ENCODE data around the gene PGGT1B. TPM values are rescaled to one million over a fixed set of nuclear protein-coding genes. Genes with fewer than 3 reads are reported as not detected.
A peak's percentile ranks its signal among the peaks of the same experiment; 100 is the strongest.

The PGGT1B gene
- total RNA-seq = 10 to 100 TPM in 2 of 4 donors, 1 to 10 TPM in 2; 6.8 to 14.5 (median 11.1) TPM

GRCh38 chr5:115262321-115263077 lies at the start of gene PGGT1B:
TSS of gene PGGT1B (minus strand) at chr5:115262877. CDS start at chr5:115262851, 26 bp downstream.
- TF ChIP-seq, protein P1, sequence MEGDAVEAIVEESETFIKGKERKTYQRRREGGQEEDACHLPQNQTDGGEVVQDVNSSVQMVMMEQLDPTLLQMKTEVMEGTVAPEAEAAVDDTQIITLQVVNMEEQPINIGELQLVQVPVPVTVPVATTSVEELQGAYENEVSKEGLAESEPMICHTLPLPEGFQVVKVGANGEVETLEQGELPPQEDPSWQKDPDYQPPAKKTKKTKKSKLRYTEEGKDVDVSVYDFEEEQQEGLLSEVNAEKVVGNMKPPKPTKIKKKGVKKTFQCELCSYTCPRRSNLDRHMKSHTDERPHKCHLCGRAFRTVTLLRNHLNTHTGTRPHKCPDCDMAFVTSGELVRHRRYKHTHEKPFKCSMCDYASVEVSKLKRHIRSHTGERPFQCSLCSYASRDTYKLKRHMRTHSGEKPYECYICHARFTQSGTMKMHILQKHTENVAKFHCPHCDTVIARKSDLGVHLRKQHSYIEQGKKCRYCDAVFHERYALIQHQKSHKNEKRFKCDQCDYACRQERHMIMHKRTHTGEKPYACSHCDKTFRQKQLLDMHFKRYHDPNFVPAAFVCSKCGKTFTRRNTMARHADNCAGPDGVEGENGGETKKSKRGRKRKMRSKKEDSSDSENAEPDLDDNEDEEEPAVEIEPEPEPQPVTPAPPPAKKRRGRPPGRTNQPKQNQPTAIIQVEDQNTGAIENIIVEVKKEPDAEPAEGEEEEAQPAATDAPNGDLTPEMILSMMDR (IDR thresholded peaks at IDR 0.05) = no peak
- DNase-seq (ENCODE audit: low spot score) (peak; percentile 51), ATAC-seq (ENCODE audit: low FRiP score) (peak; percentile 90)

GRCh38 chr5:115309751-115310370 lies 47.2 kb upstream of the PGGT1B start:
- TF ChIP-seq, protein P1 (IDR thresholded peaks at IDR 0.05) = peak in 1 of 3 donors; percentile 20
- ATAC-seq (ENCODE audit: low FRiP score) (peak; percentile 54), DNase-seq (ENCODE audit: low spot score) (no peak)

- ATAC-seq (ENCODE audit: low FRiP score) (no peak), DNase-seq (ENCODE audit: low spot score) (no peak)
- TF ChIP-seq, protein P1 (IDR thresholded peaks at IDR 0.05) = no peak
Measured at GRCh38 chr5:115308815-115309214, 46.1 kb upstream of the PGGT1B start.

DNA sequence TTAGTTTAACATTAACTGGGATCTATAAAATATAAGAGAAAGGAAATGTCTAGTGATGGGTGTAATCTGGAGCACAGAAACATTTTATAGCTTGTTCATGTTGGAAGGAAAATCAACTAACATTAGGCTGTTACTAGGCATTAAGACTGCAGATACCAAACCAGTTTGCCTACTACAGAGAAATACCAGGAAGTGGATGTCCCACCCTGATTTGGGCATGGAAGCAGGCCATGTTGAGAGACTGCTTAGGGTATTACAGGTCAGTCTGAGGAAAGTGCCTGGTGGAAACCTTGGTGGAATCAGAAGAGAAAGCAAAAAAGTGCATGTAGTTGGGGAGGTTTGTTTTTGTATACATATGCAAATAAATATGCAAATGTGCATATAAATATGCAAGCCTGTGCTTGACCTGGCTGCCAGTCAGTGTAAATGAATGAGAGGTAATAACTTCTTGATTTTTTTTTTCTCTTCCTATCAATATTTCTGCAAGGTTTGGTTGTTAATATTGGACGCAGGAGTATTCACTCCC lies 43.4 kb upstream of the PGGT1B start:
- no peak for DNase-seq (ENCODE audit: low spot score)
- TF ChIP-seq, protein P1 (IDR thresholded peaks at IDR 0.05) = no peak
- no peak for ATAC-seq (ENCODE audit: low FRiP score)

DNA sequence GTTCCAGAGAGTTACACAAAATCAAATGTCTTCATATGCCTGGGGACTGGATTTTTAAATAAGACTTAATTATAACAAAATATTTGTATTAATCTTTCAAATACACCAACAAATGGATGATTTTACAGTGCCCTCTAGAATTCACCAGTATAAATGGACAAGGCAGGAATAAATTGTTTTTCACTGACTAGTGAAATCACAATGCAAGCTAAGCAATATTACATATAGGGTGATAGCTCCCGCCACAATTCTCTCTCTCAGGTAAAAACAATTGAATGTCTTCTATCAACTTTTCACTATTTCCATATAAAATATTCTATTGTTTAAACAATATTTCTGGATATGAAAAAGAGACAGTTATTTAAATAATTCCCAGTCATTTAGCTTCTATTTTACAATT lies 41.8 kb upstream of the PGGT1B start:
- no peak for ATAC-seq (ENCODE audit: low FRiP score)
- TF ChIP-seq, protein P1 (IDR thresholded peaks at IDR 0.05) = no peak

GRCh38 chr5:115298811-115299210 lies 36.1 kb upstream of the PGGT1B start:
- TF ChIP-seq, protein P1 (IDR thresholded peaks at IDR 0.05) = no peak

More for the DNA sequence above, 41.8 kb upstream of the PGGT1B start:
- no peak for DNase-seq (ENCODE audit: low spot score)

More at GRCh38 chr5:115298811-115299210, 36.1 kb upstream of the PGGT1B start:
- ATAC-seq (ENCODE audit: low FRiP score) (no peak), DNase-seq (ENCODE audit: low spot score) (no peak)

Data from omental fat pad (tissue), 4 donors.